Karpas-422 (cell line): ENCODE results near the gene LORICRIN. TPM values are rescaled to one million over a fixed set of nuclear protein-coding genes. Genes with fewer than 3 reads are reported as not detected.

Experiments
- DNase-seq: peaks from one replicate; pipeline ENCODE4 v3.0.0-alpha.2; 2015
- H2AFZ ChIP-seq: fragments of 200-600 bp; sonication (generic); 2 replicates; pipeline ENCODE4 v1.6.1; 2014; ENCODE audit warnings: antibody characterized with exemption, low read length, mixed read lengths
- H3K27ac ChIP-seq: fragments of 200-600 bp; sonication (generic); 2 replicates; pipeline ENCODE4 v1.5.1; 2014; ENCODE audit warnings: mild to moderate bottlenecking, low read length, moderate library complexity
- H3K27me3 ChIP-seq: fragments of 200-600 bp; sonication (generic); 2 replicates; pipeline ENCODE4 v1.6.1; 2014; ENCODE audit warnings: low read length, mixed read lengths
- H3K36me3 ChIP-seq: fragments of 200-600 bp; sonication (generic); 2 replicates; pipeline ENCODE4 v1.6.1; 2014; ENCODE audit warnings: low read length, mixed read lengths; ENCODE audit not compliant: insufficient read depth
- H3K4me1 ChIP-seq: fragments of 200-600 bp; sonication (generic); 2 replicates; pipeline ENCODE4 v1.6.1; 2014; ENCODE audit warnings: mild to moderate bottlenecking, low read length, mixed read lengths
- H3K4me2 ChIP-seq: fragments of 200-600 bp; sonication (generic); 2 replicates; pipeline ENCODE4 v1.6.1; 2014; ENCODE audit warnings: low read length, low read depth, mild to moderate bottlenecking; ENCODE audit not compliant: poor library complexity, severe bottlenecking
- H3K4me3 ChIP-seq: fragments of 200-600 bp; sonication (generic); 2 replicates; pipeline ENCODE4 v1.5.1; 2014; ENCODE audit warnings: mild to moderate bottlenecking, antibody characterized with exemption, low read length, mixed read lengths
- H3K79me2 ChIP-seq: fragments of 200-600 bp; sonication (generic); 2 replicates; pipeline ENCODE4 v1.6.1; 2014; ENCODE audit warnings: mild to moderate bottlenecking, low read length, mixed read lengths
- H3K9ac ChIP-seq: fragments of 200-600 bp; sonication (generic); 2 replicates; pipeline ENCODE4 v1.6.0; 2014; ENCODE audit warnings: low read length
- H3K9me2 ChIP-seq: fragments of 200-600 bp; sonication (generic), shearing (Covaris generic); replicated peaks from 2 replicates; pipeline ENCODE4 v1.6.0; 2014; ENCODE audit warnings: mild to moderate bottlenecking, low read length, moderate library complexity; ENCODE audit not compliant: insufficient read depth
- H3K9me3 ChIP-seq: fragments of 300-700, 200-600 bp; sonication (generic); 2 replicates; pipeline ENCODE4 v1.6.1; 2014; ENCODE audit warnings: low read length, mixed read lengths
- H4K20me1 ChIP-seq: fragments of 200-600 bp; sonication (generic); 2 replicates; pipeline ENCODE4 v1.6.1; 2014; ENCODE audit warnings: mild to moderate bottlenecking, antibody characterized with exemption, low read length, low read depth; ENCODE audit not compliant: insufficient read depth
- total RNA-seq: library from RNA; depleted of rRNA; stranded (reverse); fragments of >200 nt; shearing (Covaris generic); gene quantifications from 2 replicates; pipeline ENCODE4 v1.2.3, GENCODE V29; 2014; ENCODE audit warnings: low replicate concordance; rRNA removed

Gene LORICRIN, protein sequence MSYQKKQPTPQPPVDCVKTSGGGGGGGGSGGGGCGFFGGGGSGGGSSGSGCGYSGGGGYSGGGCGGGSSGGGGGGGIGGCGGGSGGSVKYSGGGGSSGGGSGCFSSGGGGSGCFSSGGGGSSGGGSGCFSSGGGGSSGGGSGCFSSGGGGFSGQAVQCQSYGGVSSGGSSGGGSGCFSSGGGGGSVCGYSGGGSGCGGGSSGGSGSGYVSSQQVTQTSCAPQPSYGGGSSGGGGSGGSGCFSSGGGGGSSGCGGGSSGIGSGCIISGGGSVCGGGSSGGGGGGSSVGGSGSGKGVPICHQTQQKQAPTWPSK
- total RNA-seq: not detected in 2 replicates

DNA sequence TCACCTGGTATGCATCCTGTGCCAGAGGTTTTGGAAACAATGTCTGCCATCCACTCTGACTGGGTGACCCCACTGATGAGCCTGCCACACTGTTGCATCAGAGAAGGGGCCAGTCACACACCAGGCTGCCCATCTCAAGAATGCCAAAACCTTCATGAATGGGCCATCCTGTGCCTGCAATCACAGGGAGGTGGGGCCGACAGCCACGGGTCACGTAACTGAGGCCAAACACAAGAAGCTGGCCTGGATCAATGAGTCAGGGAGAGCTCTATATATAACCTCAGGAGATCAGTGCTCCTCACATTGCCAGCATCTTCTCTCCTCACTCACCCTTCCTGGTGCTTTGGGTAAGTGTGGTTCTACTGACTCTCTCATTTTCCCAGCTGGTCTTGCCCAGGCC is at the start of gene LORICRIN:
TSS of gene LORICRIN (plus strand) at position 301 of the 400 bp plus-strand sequence. CDS start 1,263 bp downstream, outside the sequence.
- no peaks in the 10 kb centered on the region for H3K4me1 ChIP-seq
- H2AFZ ChIP-seq: no peak within 1 kb of the TSS
- no peak within 1 kb of the TSS for H3K4me3 ChIP-seq
- H4K20me1 ChIP-seq: 0 out of 2 replicates have a peak, but pooled peaks cover 2% of the 10 kb centered on the region
- H3K9me3 ChIP-seq: no peaks in the 10 kb centered on the region
- no peak within 1 kb of the TSS for H3K27ac ChIP-seq
- H3K9ac ChIP-seq: no peak within 1 kb of the TSS
- H3K79me2 ChIP-seq: no peaks in the 10 kb centered on the region
- H3K36me3 ChIP-seq: no peaks in the 10 kb centered on the region
- DNase-seq: no peak
- H3K27me3 ChIP-seq: no peaks in the 10 kb centered on the region
- no peaks in the 10 kb centered on the region for H3K9me2 ChIP-seq
- H3K4me2 ChIP-seq: no peak within 1 kb of the TSS

DNA sequence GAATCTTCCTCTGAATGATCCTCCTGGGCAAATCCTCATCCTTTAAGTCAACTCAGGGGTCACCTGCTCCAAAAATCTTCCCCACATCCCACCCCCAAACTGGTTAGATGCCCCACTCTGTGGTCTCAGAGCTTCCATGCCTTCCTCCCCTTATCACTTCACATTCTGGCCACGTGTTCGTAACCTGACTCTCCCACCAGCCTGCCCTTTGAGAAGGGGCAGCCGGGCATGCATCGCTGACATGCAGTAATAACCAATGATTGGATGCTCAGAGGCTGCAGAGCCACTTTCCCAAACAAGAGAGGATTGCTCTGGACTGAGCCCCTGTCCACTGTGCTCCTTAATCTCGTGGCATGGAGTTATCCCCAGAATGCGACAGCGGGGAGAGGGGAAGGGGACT is 49.3 kb upstream of the LORICRIN start:
- no peaks in the 10 kb centered on the region for H3K27me3 ChIP-seq
- H3K79me2 ChIP-seq: no peaks in the 10 kb centered on the region
- no peak for DNase-seq
- no peaks in the 10 kb centered on the region for H3K9me2 ChIP-seq
- H3K4me1 ChIP-seq: no peaks in the 10 kb centered on the region
- H3K9me3 ChIP-seq: no peaks in the 10 kb centered on the region
- H3K9ac ChIP-seq: no peak overlapping the region
- H3K4me2 ChIP-seq: no peak overlapping the region
- no peak overlapping the region for H3K27ac ChIP-seq
- no peak overlapping the region for H2AFZ ChIP-seq
- no peak overlapping the region for H3K4me3 ChIP-seq
- H3K36me3 ChIP-seq: no peaks in the 10 kb centered on the region
- no peaks in the 10 kb centered on the region for H4K20me1 ChIP-seq

DNA sequence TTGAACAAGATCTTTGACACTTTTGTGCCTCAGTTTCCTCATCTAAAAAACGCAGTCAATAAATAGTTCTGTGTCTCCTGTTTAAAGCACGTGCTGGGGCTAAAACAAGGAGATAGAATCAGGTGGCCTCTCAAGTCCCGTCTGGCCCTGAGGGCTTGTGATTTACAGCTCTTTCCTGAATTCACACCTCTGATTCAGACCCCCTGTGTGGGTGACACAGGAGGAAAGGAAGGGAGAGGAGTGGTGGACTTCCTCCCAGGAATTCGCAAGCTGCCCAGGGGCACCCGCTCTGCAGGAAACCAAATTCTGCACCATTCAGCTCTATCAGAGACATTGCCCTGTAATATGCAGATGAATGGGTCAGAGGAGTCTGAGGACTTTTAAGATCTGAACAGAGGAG is 47.3 kb upstream of the LORICRIN start:
- no peak for DNase-seq
- Histone ChIP-seq H3K9me3 (no peaks in the 10 kb centered on the region), H3K4me1 (no peaks in the 10 kb centered on the region), H3K9ac (no peak overlapping the region), H3K27me3 (no peaks in the 10 kb centered on the region), H3K4me3 (no peak overlapping the region), H3K9me2 (no peaks in the 10 kb centered on the region), H4K20me1 (no peaks in the 10 kb centered on the region), H3K4me2 (no peak overlapping the region), H3K27ac (no peak overlapping the region), H2AFZ (no peak overlapping the region), H3K79me2 (no peaks in the 10 kb centered on the region), H3K36me3 (no peaks in the 10 kb centered on the region)

DNA sequence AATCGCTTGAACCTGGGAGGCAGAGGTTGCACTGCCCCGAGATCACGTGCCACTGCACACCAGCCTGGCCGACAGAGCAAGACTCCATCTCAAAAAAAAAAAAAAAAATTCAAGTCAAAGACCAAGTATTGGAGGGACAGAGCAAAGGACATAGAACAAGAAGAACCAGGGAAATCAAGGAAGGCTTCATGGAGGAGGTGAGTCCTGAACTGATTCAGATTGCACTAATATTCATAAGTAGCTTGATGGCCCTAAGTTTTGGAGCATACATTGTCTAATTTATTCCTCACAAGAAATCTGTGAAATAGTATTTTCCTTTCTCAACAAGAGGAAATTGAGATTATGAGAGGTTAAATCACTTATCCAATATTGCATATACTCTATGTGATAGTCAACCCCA is 46.0 kb upstream of the LORICRIN start:
- H3K27ac ChIP-seq: no peak overlapping the region
- no peak overlapping the region for H3K4me2 ChIP-seq
- H2AFZ ChIP-seq: no peak overlapping the region
- no peaks in the 10 kb centered on the region for H3K9me3 ChIP-seq
- H3K27me3 ChIP-seq: no peaks in the 10 kb centered on the region
- H3K9me2 ChIP-seq: no peaks in the 10 kb centered on the region
- no peak overlapping the region for H3K4me3 ChIP-seq
- H3K4me1 ChIP-seq: no peaks in the 10 kb centered on the region
- DNase-seq: no peak
- H3K9ac ChIP-seq: no peak overlapping the region
- no peaks in the 10 kb centered on the region for H3K36me3 ChIP-seq
- no peaks in the 10 kb centered on the region for H3K79me2 ChIP-seq
- no peaks in the 10 kb centered on the region for H4K20me1 ChIP-seq

DNA sequence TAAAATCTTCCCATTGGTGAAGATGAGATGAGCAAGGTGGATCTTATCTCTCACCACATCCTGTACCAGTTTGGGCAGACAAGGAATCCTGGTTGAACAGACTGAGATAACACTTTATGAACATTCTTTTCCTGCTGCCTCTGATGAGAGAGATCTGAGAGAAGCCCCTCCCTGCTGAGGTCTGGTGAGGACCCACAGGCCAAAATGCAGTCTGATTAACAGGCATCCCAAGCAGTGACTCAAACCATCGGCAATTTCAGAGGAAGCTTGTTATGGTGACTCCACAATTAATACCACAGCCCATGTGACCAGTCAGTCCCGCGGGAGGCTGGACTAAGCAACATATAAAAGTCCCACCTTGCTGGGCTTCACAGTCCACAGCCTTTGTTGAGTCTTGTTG is 42.3 kb upstream of the LORICRIN start, which contains the start of gene PRR9:
TSS of gene PRR9 (plus strand) at position 373 of the 400 bp plus-strand sequence. CDS start 561 bp downstream, outside the sequence.
- Histone ChIP-seq H4K20me1 (no peaks in the 10 kb centered on the region), H3K27me3 (no peaks in the 10 kb centered on the region), H3K4me3 (no peak within 1 kb of the TSS), H2AFZ (no peak within 1 kb of the TSS), H3K9ac (no peak within 1 kb of the TSS), H3K9me3 (no peaks in the 10 kb centered on the region), H3K9me2 (no peaks in the 10 kb centered on the region), H3K4me2 (no peak within 1 kb of the TSS), H3K79me2 (no peaks in the 10 kb centered on the region), H3K4me1 (no peaks in the 10 kb centered on the region), H3K36me3 (no peaks in the 10 kb centered on the region), H3K27ac (no peak within 1 kb of the TSS)
- DNase-seq: no peak

DNA sequence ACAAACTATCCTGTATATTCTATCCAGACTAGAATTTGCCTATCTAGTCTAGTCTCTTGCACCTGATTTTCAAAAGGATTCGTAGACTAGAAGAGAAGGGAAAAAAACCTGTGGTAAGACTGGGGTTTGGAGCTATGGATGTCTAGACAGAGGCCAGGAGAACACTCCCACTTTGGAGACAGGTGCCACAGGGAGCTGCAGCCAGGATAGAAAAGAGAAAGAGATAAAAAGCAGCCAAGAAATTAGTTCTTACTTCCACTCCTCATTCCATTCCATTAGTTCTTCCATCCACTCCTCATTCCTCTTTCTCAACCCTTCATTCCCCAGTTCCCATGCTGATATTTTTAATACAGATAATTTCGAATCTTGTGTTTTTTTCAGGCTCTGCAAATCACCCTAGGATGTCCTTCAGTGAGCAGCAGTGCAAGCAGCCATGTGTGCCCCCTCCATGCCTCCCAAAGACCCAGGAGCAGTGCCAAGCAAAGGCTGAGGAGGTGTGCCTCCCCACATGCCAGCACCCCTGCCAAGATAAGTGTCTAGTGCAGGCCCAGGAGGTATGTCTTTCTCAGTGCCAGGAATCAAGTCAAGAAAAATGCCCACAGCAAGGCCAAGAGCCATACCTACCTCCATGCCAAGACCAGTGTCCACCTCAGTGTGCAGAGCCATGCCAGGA is 41.6 kb upstream of the LORICRIN start:
- no peak overlapping the region for H2AFZ ChIP-seq
- H3K4me3 ChIP-seq: no peak overlapping the region
- no peak for DNase-seq
- H3K4me2 ChIP-seq: no peak overlapping the region
- no peaks in the 10 kb centered on the region for H3K36me3 ChIP-seq
- H3K4me1 ChIP-seq: no peaks in the 10 kb centered on the region
- H3K9me3 ChIP-seq: no peaks in the 10 kb centered on the region
- H3K9me2 ChIP-seq: no peaks in the 10 kb centered on the region
- no peaks in the 10 kb centered on the region for H3K27me3 ChIP-seq
- no peaks in the 10 kb centered on the region for H3K79me2 ChIP-seq
- no peak overlapping the region for H3K9ac ChIP-seq
- H4K20me1 ChIP-seq: no peaks in the 10 kb centered on the region
- no peak overlapping the region for H3K27ac ChIP-seq

DNA sequence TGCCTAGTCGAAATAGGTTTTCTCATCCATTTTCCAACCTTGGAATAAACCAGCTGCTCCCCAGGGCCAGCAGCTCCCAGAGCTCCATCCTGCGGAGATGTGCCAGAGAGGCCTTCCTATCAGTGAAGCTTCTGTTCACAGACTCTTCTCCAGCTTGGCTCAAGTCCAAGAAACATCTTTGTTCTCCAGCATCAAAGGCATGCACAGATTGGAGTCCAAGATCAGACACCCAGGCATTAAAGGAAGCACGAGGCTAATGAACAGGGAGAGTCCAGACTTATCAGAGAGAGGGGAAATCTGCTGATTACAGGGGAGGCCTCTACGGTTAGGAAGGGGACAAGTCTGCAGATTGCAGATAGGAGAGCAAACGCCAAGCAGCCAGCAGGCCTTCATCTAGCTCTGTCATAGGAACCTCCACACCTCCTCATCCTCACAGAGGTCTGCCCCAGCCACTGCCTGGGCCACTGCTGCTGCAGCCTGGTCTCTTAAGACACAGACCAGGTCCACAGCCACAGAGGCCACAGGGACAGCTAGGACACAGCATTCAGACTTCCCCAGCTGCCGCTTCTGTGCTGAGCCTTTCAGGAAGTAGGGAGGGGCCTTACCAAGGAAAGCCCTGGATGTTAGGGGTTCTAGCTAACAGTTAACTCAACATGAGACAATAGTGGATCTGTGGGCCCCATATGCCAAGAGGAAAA is 38.7 kb upstream of the LORICRIN start:
- no peaks in the 10 kb centered on the region for H3K9me2 ChIP-seq
- no peak overlapping the region for H3K4me2 ChIP-seq
- H3K9me3 ChIP-seq: no peaks in the 10 kb centered on the region
- H3K4me1 ChIP-seq: no peaks in the 10 kb centered on the region
- no peaks in the 10 kb centered on the region for H3K79me2 ChIP-seq
- H3K4me3 ChIP-seq: no peak overlapping the region
- H3K9ac ChIP-seq: no peak overlapping the region
- H3K36me3 ChIP-seq: no peaks in the 10 kb centered on the region
- H4K20me1 ChIP-seq: no peaks in the 10 kb centered on the region
- no peak overlapping the region for H2AFZ ChIP-seq
- H3K27me3 ChIP-seq: no peaks in the 10 kb centered on the region
- no peak for DNase-seq
- H3K27ac ChIP-seq: no peak overlapping the region
